Measurements from ENCODE around the gene C15orf40.
"Not testable (repeated sequence)": the region's sequence is repeated elsewhere in the genome, so short reads cannot be mapped to it uniquely, and the experiment has no call there.

The C15orf40 gene

GRCh38 chr15:83011271-83012075 lies at the start of gene C15orf40:
Gene C15orf40 (minus strand): TSS chr15:83011639. CDS start chr15:83011607, 32 bp downstream.
- peak; percentile 39 for DNase-seq

- no peak for DNase-seq
Measured at GRCh38 chr15:83057696-83058376, 46.4 kb upstream of the C15orf40 start.

GRCh38 chr15:83057002-83057401 lies 45.6 kb upstream of the C15orf40 start:
- DNase-seq, result no peak

GRCh38 chr15:83053151-83053550 lies 41.7 kb upstream of the C15orf40 start:
- DNase-seq, result no peak

- DNase-seq, result no peak
Measured at GRCh38 chr15:83046558-83047127, 35.2 kb upstream of the C15orf40 start.

- no peak for DNase-seq
Measured at GRCh38 chr15:83044156-83044555, 32.7 kb upstream of the C15orf40 start.

- no peak for DNase-seq
Measured at GRCh38 chr15:83039206-83039605, 27.8 kb upstream of the C15orf40 start.

- DNase-seq, result no peak
Measured at GRCh38 chr15:83036253-83036652, 24.8 kb upstream of the C15orf40 start.

GRCh38 chr15:83031234-83031633 lies 19.8 kb upstream of the C15orf40 start:
- not testable (repeated sequence) for DNase-seq

GRCh38 chr15:83030021-83030420 lies 18.6 kb upstream of the C15orf40 start:
- no peak for DNase-seq

- no peak for DNase-seq
Measured at GRCh38 chr15:83018436-83018835, 7.0 kb upstream of the C15orf40 start.

GRCh38 chr15:83016906-83017305 lies 5.5 kb upstream of the C15orf40 start:
- DNase-seq, result no peak

GRCh38 chr15:83015361-83015760 lies 3.9 kb upstream of the C15orf40 start:
- no peak for DNase-seq

- DNase-seq, result no peak
Measured at GRCh38 chr15:83014205-83014653, 2.8 kb upstream of the C15orf40 start.

- DNase-seq, result no peak
Measured at GRCh38 chr15:83012636-83013035, 1.2 kb upstream of the C15orf40 start.

GRCh38 chr15:83012076-83012426 lies 612 bp upstream of the C15orf40 start:
- no peak for DNase-seq

- no peak for DNase-seq
Measured at GRCh38 chr15:83010709-83011270, 649 bp downstream of the C15orf40 start.

GRCh38 chr15:83000672-83001031 lies 10.8 kb downstream of the C15orf40 start:
- not testable (repeated sequence) for DNase-seq

- peak; percentile 4 for DNase-seq
Measured at GRCh38 chr15:82999905-83000671, 11.4 kb downstream of the C15orf40 start.

- no peak for DNase-seq
Measured at GRCh38 chr15:82999426-82999825, 12.0 kb downstream of the C15orf40 start.

- DNase-seq, result no peak
Measured at GRCh38 chr15:82995938-82996337, 15.5 kb downstream of the C15orf40 start.

GRCh38 chr15:82995076-82995475 lies 16.4 kb downstream of the C15orf40 start:
- no peak for DNase-seq

- DNase-seq, result no peak
Measured at GRCh38 chr15:82993144-82993543, 18.3 kb downstream of the C15orf40 start.

Data from NCI-H2029 treated with DMSO at 0.1 percent for 48 hours (cell line).